ENCODE measurements around the gene MAGT1.
"Not testable (repeated sequence)": the region's sequence is repeated elsewhere in the genome, so short reads cannot be mapped to it uniquely, and the experiment has no call there.

DNA sequence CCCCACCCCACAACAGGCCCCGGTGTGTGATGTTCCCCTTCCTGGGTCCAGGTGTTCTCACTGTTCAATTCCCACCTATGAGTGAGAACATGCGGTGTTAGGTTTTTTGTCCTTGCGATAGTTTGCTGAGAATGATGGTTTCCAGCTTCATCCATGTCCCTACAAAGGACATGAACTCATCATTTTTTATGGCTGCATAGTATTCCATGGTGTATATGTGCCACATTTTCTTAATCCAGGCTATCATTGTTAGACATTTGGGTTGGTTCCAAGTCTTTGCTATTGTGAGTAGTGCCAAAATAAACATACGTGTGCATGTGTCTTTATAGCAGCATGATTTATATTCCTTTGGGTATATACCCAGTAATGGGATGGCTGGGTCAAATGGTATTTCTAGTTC lies 13.8 kb downstream of the MAGT1 start:
- TF ChIP-seq, protein P1, sequence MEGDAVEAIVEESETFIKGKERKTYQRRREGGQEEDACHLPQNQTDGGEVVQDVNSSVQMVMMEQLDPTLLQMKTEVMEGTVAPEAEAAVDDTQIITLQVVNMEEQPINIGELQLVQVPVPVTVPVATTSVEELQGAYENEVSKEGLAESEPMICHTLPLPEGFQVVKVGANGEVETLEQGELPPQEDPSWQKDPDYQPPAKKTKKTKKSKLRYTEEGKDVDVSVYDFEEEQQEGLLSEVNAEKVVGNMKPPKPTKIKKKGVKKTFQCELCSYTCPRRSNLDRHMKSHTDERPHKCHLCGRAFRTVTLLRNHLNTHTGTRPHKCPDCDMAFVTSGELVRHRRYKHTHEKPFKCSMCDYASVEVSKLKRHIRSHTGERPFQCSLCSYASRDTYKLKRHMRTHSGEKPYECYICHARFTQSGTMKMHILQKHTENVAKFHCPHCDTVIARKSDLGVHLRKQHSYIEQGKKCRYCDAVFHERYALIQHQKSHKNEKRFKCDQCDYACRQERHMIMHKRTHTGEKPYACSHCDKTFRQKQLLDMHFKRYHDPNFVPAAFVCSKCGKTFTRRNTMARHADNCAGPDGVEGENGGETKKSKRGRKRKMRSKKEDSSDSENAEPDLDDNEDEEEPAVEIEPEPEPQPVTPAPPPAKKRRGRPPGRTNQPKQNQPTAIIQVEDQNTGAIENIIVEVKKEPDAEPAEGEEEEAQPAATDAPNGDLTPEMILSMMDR (IDR thresholded peaks at IDR 0.05; ENCODE audit: insufficient read depth, low read length, poor library complexity, severe bottlenecking): not testable (repeated sequence)
- not testable (repeated sequence) for TF ChIP-seq EZH2phosphoT487 (conservative IDR thresholded peaks at IDR 0.05; ENCODE audit: low read length)
